Smooth muscle cell (in vitro differentiated cells): ENCODE results near the gene ATP9B. TPM values are rescaled to one million over a fixed set of nuclear protein-coding genes. Genes with fewer than 3 reads are reported as not detected.

Source experiments
- DNase-seq: peaks from one replicate; lab custom pipeline; 2025; ENCODE audit not compliant: unreplicated experiment; lab: John Stamatoyannopoulos, UW
- H2AFZ ChIP-seq: fragments of 200-600 bp; sonication (generic); 2 replicates; pipeline ENCODE4 v1.6.0; 2016; ENCODE audit warnings: antibody characterized with exemption, low read depth, mild to moderate bottlenecking
- H3F3A ChIP-seq: fragments of 200-600 bp; sonication (generic); 2 replicates; pipeline ENCODE4 v1.6.0; 2017; ENCODE audit warnings: antibody characterized with exemption, low read depth
- H3K27ac ChIP-seq: fragments of 200-600 bp; sonication (generic); 2 replicates; pipeline ENCODE4 v1.5.1; 2016; ENCODE audit warnings: low read depth, mild to moderate bottlenecking
- H3K27me3 ChIP-seq: fragments of 200-600 bp; sonication (generic); 2 replicates; pipeline ENCODE4 v1.6.1; 2016; ENCODE audit warnings: low read depth, mild to moderate bottlenecking
- H3K36me3 ChIP-seq: fragments of 200-600 bp; sonication (generic); 2 replicates; pipeline ENCODE4 v1.5.1; 2016; ENCODE audit warnings: low read depth
- H3K4me1 ChIP-seq: fragments of 200-600 bp; sonication (generic); 2 replicates; pipeline ENCODE4 v1.5.1; 2016; ENCODE audit warnings: low read depth
- H3K4me2 ChIP-seq: fragments of 200-600 bp; sonication (generic); 2 replicates; pipeline ENCODE4 v1.6.0; 2016; ENCODE audit warnings: mild to moderate bottlenecking
- H3K4me3 ChIP-seq: fragments of 200-600 bp; sonication (generic); 2 replicates; pipeline ENCODE4 v1.5.1; 2016; ENCODE audit warnings: mild to moderate bottlenecking
- H3K79me2 ChIP-seq: fragments of 200-600 bp; sonication (generic); 2 replicates; pipeline ENCODE4 v1.6.0; 2016; ENCODE audit warnings: low read depth, mild to moderate bottlenecking
- H3K9ac ChIP-seq: fragments of 200-600 bp; sonication (generic); 2 replicates; pipeline ENCODE4 v1.6.0; 2016; ENCODE audit warnings: low read depth
- H3K9me3 ChIP-seq: fragments of 200-600 bp; sonication (generic); replicated peaks from 2 replicates; pipeline ENCODE4 v1.5.1; 2016; ENCODE audit warnings: low read depth
- H4K20me1 ChIP-seq: fragments of 200-600 bp; sonication (generic); 2 replicates; pipeline ENCODE4 v1.6.0; 2016; ENCODE audit warnings: low read depth
- CTCF ChIP-seq: fragments of 200-600 bp; sonication (generic); IDR thresholded peaks from 2 replicates; pipeline ENCODE4 v1.5.1; 2017; ENCODE audit warnings: borderline replicate concordance, mild to moderate bottlenecking, antibody characterized with exemption; ENCODE audit not compliant: insufficient read depth, poor library complexity, severe bottlenecking
- WGBS: methylation state at CpG from one replicate; pipeline ENCODE4 v1.1.7; 2016; ENCODE audit warnings: low lambda C conversion rate; 5-methylcytosine and 5-hydroxymethylcytosine counted together
- polyA plus RNA-seq: library from polyadenylated mRNA; unstranded; fragments of >200 nt; fragmentation: Nextera tagmentation; extraction: Ambion mirVana; gene quantifications from 2 replicates; pipeline ENCODE4 v1.2.1, GENCODE V29; 2016
- total RNA-seq: library from RNA; depleted of rRNA; stranded (reverse); fragments of >200 nt; gene quantifications from 2 replicates; pipeline ENCODE4 v1.2.3, GENCODE V29; 2014

The ATP9B gene
- total and polyA plus RNA-seq, 2 experiments from 2014 or later: 6.1 to 16.4 TPM

DNA sequence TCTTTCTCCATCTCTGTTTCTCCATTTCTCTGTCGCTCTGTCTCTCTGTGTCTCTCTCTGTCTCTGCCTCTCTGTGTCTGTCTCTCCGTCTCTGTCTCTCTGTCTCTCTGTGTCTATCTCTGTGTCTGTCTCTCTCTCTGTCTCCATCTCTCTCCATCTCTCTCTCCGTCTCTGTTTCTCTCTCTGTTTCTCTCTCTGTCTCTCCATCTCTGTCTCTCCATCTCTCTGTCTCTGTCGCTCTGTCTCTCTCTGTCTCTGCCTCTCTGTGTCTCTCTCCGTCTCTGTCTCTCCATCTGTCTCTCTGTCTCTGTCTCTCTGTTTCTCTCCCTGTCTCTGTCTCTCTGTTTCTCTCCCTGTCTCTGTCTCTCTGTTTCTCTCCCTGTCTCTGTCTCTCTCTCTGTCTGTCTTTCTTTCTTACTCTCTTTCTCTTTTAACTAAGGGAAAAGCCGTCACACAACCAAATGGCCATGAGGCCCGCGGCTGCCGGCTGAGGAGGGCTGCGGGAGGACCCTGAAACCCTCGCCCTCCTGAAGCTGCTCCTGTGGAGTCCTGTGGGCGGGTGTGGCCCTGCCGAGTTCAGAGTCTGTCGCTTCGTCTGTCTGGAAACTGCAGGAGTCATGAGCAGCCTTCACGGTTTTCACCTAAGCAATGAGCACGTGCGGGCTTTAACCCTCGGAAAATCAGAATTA is 355.8 kb downstream of the ATP9B start:
- H3K9ac ChIP-seq: no peak overlapping the region
- no peak overlapping the region for H3K4me2 ChIP-seq
- peaks cover 89% of the 10 kb centered on the region for H4K20me1 ChIP-seq
- WGBS: 81% methylated on average over 19 of the region's 19 CpGs
- H3F3A ChIP-seq: peaks cover 10% of the 10 kb centered on the region
- no peaks in the 10 kb centered on the region for H3K27me3 ChIP-seq
- no peak overlapping the region for H3K27ac ChIP-seq
- no peak overlapping the region for H2AFZ ChIP-seq
- DNase-seq: no peak
- peaks cover 14% of the 10 kb centered on the region for H3K79me2 ChIP-seq
- no peaks in the 10 kb centered on the region for H3K4me1 ChIP-seq
- H3K9me3 ChIP-seq: no peaks in the 10 kb centered on the region
- no peak for TF ChIP-seq CTCF
- no peaks in the 10 kb centered on the region for H3K36me3 ChIP-seq
- H3K4me3 ChIP-seq: no peak overlapping the region

DNA sequence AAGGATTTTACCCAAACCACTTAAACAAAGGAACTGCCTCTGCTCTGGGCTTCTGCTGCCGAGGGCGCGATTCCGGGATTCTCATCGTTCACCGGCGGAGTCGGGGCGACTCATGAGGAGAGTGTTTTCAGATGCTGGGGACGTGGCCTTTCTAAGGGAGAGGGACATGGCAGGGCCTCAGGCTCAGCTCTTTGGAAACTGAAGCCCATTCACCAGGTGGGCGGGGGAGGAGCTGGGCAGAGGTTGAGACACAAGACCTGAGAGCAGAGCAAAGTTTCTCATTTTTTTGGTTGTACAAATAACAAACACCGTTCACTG is 356.3 kb downstream of the ATP9B start:
- no peak overlapping the region for H2AFZ ChIP-seq
- H3K9me3 ChIP-seq: no peaks in the 10 kb centered on the region
- no peaks in the 10 kb centered on the region for H3K4me1 ChIP-seq
- 77% methylated on average over 12 of the region's 12 CpGs for WGBS
- no peak for TF ChIP-seq CTCF
- no peak overlapping the region for H3K9ac ChIP-seq
- H3K27ac ChIP-seq: no peak overlapping the region
- DNase-seq: no peak
- H3K79me2 ChIP-seq: peaks cover 14% of the 10 kb centered on the region
- peaks cover 92% of the 10 kb centered on the region for H4K20me1 ChIP-seq
- no peak overlapping the region for H3K4me3 ChIP-seq
- H3K36me3 ChIP-seq: no peaks in the 10 kb centered on the region
- no peaks in the 10 kb centered on the region for H3K27me3 ChIP-seq
- H3F3A ChIP-seq: peaks cover 11% of the 10 kb centered on the region
- H3K4me2 ChIP-seq: no peak overlapping the region

DNA sequence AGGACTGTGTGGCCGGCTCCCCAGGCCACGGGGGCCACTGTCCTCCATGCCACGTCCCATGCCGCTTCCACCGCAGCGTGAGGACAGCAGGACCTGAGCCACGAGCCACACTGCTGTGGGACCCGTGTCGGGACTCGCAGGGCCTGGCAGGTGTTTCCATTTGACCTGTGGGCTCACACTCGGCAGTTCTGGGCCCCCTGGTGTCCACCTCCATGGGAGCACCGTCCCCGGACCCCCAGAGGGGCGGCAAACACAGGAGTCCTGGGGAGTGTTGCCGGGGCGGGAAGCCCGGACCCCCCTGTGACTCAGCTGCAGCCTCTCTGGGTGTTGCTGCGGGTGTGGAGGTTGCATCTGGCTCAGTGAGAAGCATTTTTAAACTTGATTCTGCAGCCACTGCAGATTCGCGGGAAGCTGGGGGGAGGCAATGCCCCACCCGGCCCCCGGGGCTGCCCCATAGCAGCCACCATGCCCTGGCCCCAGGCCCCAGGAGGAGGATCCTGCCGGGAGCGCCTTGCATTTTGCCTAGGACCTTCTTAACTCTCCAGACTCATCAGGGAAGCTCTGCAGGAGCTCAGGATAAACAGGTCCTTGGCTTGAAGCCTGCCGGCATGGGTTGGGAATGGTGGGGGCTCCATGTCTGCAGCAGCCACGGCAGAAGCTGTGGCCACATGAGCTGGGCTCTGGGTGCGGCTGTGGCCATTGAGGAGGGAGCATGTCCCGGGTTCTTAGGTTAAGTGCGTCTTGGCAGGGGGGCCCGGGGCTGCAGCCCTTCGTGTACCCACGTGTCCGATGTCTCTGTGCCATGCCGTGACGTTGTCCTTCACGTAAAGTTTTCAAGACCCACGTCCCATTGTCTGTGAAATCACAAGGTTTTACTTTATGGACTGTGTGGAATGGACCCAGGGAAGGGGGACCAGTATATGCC is 357.4 kb downstream of the ATP9B start:
- 92% methylated on average over 36 of the region's 37 CpGs for WGBS
- H3F3A ChIP-seq: peaks cover 11% of the 10 kb centered on the region

More for the DNA sequence above, 357.4 kb downstream of the ATP9B start:
- no peak for DNase-seq
- Histone ChIP-seq H3K27me3 (no peaks in the 10 kb centered on the region), H3K4me3 (no peak overlapping the region), H3K4me1 (no peaks in the 10 kb centered on the region), H3K36me3 (no peaks in the 10 kb centered on the region), H4K20me1 (peaks cover 92% of the 10 kb centered on the region), H3K9ac (no peak overlapping the region), H3K9me3 (no peaks in the 10 kb centered on the region), H3K79me2 (peaks cover 19% of the 10 kb centered on the region), H3K27ac (no peak overlapping the region), H3K4me2 (no peak overlapping the region), H2AFZ (no peak overlapping the region)
- TF ChIP-seq CTCF: no peak
